ENCODE data around the gene CFAP99.

The CFAP99 gene

DNA sequence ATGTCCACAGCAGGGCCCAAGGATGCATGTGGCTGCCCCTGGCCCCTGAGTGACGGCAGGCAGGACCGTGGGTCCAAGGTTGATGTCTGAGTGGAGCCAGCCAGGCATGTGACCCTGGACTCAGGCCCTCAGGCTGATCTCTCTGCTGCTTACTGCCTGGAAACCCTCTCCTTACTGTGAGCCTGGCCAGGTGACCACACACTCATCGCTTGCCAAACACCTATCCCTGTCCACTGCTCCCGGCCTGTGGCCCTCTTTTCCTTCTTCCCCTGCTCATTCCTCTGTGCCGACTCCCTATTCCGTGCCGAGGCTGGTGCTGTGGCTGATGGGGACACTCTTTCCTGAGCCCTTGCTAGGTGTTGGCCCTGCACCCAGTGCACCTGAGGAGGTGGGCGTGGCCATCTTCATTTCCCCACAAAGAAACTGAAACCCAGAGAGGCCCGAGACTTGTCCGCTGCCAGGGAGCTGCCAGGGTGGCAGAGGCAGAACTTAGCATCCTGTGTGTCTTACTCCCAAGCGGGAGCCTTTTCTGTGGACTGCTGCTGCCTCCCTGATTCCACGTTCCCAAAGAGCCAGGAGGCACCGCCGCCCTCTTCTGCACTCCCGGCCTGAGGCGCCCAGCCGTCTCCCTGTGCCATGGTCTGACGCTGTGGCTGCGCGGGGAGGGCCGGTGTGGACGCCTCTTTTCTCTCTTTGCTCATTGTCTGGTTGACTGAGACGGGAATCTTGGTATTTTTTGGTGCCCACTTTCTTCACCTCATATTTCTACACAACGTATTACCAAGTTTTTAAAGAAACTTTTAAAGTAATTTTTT lies 38.9 kb downstream of the CFAP99 start:
- no peak for DNase-seq
- peaks cover 26% of the 10 kb centered on the region for H3K27me3 ChIP-seq (ENCODE audit: insufficient read depth, low read length, poor library complexity)
- no peak overlapping the region for H3K9ac ChIP-seq (ENCODE audit: low read depth, low read length)
- no peak overlapping the region for H3K4me3 ChIP-seq (ENCODE audit: low read depth in 1 of 2, low read length in 2 of 2)
- no peak for ATAC-seq (ENCODE audit: insufficient read depth, low read depth)
- H3K4me2 ChIP-seq (ENCODE audit: insufficient read depth, low read length), result no peak overlapping the region
- H3K4me1 ChIP-seq (ENCODE audit: insufficient read depth, low read length), result peaks cover 6% of the 10 kb centered on the region
- H3K79me2 ChIP-seq (ENCODE audit: insufficient read depth, low read length), result no peaks in the 10 kb centered on the region
- H3K9me3 ChIP-seq (ENCODE audit: insufficient read depth, low read length, severe bottlenecking), result no peaks in the 10 kb centered on the region
- no peaks in the 10 kb centered on the region for H3K36me3 ChIP-seq (ENCODE audit: insufficient read depth, low read length)
- H3K27ac ChIP-seq (ENCODE audit: low read length), result no peak overlapping the region
- TF ChIP-seq CTCF (IDR thresholded peaks at IDR 0.05; ENCODE audit: borderline replicate concordance, extremely low read depth, low read length, poor library complexity, severe bottlenecking) (no peak), EZH2 (IDR thresholded peaks at IDR 0.05; ENCODE audit: borderline replicate concordance, low read depth, low read length, severe bottlenecking) (no peak)
- H4K20me1 ChIP-seq (ENCODE audit: insufficient read depth, low read length), result peaks cover 24% of the 10 kb centered on the region
- no peak overlapping the region for H2AFZ ChIP-seq (ENCODE audit: low read depth, low read length)

DNA sequence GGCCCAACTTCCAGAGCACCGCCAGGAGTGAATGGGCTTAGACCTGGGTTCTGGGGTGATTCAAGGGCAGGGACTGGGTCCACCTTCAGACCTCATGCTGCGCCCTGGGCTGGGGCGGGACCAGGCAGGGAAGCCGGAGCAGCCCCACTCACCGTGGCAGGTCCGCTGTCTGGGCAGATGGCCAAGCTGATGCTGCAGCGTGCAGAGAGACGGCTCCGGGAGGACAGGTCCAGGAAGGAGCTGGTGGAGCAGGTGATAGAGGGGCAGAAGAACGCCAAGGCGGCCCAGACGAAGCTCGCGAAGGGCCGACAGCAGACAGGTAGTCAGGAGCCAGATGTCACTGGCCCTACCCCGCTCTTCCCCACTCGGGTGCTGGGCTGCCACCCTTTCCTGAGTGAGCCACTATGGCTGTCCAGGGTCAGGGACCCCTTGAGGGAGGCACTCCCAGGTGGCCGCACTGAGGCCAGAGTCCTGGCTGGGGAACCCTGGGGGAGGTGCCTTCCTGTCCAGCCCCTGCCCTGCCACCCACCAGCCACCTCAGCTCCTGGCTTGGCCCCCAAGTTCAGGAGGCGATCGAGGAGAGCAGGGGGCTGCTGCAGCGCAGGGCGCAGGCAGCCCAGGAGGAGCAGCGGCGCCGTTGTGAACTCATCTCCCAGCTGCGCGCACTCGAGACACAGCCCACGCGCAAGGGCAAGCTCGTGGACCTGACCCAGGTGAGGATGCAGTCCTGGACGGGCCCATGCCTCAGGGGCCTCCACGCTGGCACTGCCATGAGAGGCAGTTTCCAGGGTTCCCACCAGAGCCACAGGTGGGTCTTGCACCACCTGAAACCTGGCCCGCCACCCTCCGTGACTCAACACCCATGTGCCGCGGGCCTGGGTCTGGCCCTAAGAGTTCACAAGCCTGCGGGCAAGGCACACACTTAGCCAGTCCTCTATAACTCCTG lies 40.1 kb downstream of the CFAP99 start:
- no peaks in the 10 kb centered on the region for H3K9me3 ChIP-seq (ENCODE audit: insufficient read depth, low read length, severe bottlenecking)
- peaks cover 32% of the 10 kb centered on the region for H4K20me1 ChIP-seq (ENCODE audit: insufficient read depth, low read length)
- TF ChIP-seq CTCF (IDR thresholded peaks at IDR 0.05; ENCODE audit: borderline replicate concordance, extremely low read depth, low read length, poor library complexity, severe bottlenecking) (no peak), EZH2 (IDR thresholded peaks at IDR 0.05; ENCODE audit: borderline replicate concordance, low read depth, low read length, severe bottlenecking) (no peak)
- H3K79me2 ChIP-seq (ENCODE audit: insufficient read depth, low read length), result no peaks in the 10 kb centered on the region
- no peak overlapping the region for H3K9ac ChIP-seq (ENCODE audit: low read depth, low read length)
- no peak overlapping the region for H2AFZ ChIP-seq (ENCODE audit: low read depth, low read length)
- no peak overlapping the region for H3K27ac ChIP-seq (ENCODE audit: low read length)
- H3K4me2 ChIP-seq (ENCODE audit: insufficient read depth, low read length), result no peak overlapping the region
- DNase-seq (no peak), ATAC-seq (ENCODE audit: insufficient read depth, low read depth) (no peak)
- H3K4me1 ChIP-seq (ENCODE audit: insufficient read depth, low read length), result peaks cover 10% of the 10 kb centered on the region
- H3K36me3 ChIP-seq (ENCODE audit: insufficient read depth, low read length), result no peaks in the 10 kb centered on the region
- no peak overlapping the region for H3K4me3 ChIP-seq (ENCODE audit: low read depth in 1 of 2, low read length in 2 of 2)
- H3K27me3 ChIP-seq (ENCODE audit: insufficient read depth, low read length, poor library complexity), result peaks cover 38% of the 10 kb centered on the region

- DNase-seq, result no peak
- TF ChIP-seq CTCF (IDR thresholded peaks at IDR 0.05; ENCODE audit: borderline replicate concordance, extremely low read depth, low read length, poor library complexity, severe bottlenecking) (no peak), EZH2 (IDR thresholded peaks at IDR 0.05; ENCODE audit: borderline replicate concordance, low read depth, low read length, severe bottlenecking) (no peak)
Measured at GRCh38 chr4:2459589-2460349, 41.0 kb downstream of the CFAP99 start.

More at GRCh38 chr4:2459589-2460349, 41.0 kb downstream of the CFAP99 start:
- Histone ChIP-seq H3K4me1 (ENCODE audit: insufficient read depth, low read length) (peaks cover 10% of the 10 kb centered on the region), H3K27ac (ENCODE audit: low read length) (no peak overlapping the region), H3K4me3 (ENCODE audit: low read depth in 1 of 2, low read length in 2 of 2) (no peak overlapping the region), H3K9me3 (ENCODE audit: insufficient read depth, low read length, severe bottlenecking) (no peaks in the 10 kb centered on the region), H3K9ac (ENCODE audit: low read depth, low read length) (no peak overlapping the region), H2AFZ (ENCODE audit: low read depth, low read length) (no peak overlapping the region), H4K20me1 (ENCODE audit: insufficient read depth, low read length) (peaks cover 32% of the 10 kb centered on the region), H3K79me2 (ENCODE audit: insufficient read depth, low read length) (no peaks in the 10 kb centered on the region), H3K27me3 (ENCODE audit: insufficient read depth, low read length, poor library complexity) (peaks cover 39% of the 10 kb centered on the region), H3K4me2 (ENCODE audit: insufficient read depth, low read length) (no peak overlapping the region), H3K36me3 (ENCODE audit: insufficient read depth, low read length) (no peaks in the 10 kb centered on the region)
- ATAC-seq (ENCODE audit: insufficient read depth, low read depth), result no peak
